ENCODE results near the gene ACOX2.

GRCh38 chr3:58466899-58467563 lies 70.0 kb downstream of the ACOX2 start:
- TF ChIP-seq CTCF (IDR thresholded peaks at IDR 0.05) (no peak), POLR2A (IDR thresholded peaks at IDR 0.05) (no peak), POLR2AphosphoS5 (IDR thresholded peaks at IDR 0.05) (no peak)

Measured in prostate gland (tissue), 2 donors.